Superior temporal gyrus (tissue), 1 donor: ENCODE results near the gene MIER1.
A peak's percentile ranks its signal among the peaks of the same experiment; 100 is the strongest.
"Not testable (repeated sequence)": the region's sequence is repeated elsewhere in the genome, so short reads cannot be mapped to it uniquely, and the experiment has no call there.

Source experiments
- DNase-seq: peaks from one replicate; pipeline ENCODE4 v3.0.0-alpha.2; 2016; ENCODE audit errors: extremely low spot score

The MIER1 gene

DNA sequence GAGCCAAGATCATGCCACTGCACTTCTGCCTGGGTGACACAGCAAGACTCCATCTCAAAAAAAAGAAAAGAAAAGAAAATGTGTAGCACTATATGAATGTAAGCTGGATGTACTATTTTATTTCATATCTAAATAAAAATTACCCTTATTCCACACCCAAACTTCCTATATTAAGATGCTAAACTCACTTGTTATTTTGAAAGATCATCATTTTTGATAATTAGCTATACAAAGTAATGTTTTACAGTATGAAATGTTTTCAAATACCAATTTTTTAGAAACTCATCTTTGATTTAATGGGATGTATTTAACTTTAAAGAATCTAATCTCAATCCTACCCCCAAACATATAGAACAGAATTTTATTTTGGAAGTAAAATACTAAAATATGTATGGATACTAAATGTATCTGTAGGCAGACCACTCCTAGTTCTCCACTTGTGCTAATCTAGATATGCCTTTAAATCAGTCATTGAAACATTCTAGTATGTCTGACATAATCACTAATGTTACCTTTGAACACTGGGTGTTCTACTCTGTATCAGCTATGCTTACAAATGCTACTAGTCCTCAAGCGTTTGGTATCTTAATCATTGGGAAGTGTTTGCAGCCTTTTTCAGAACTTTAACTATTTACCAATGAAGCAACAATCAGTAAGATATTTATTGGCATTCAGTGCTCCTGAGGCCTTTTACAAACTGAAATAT lies 12.9 kb downstream of the MIER1 start:
- no peak for DNase-seq

DNA sequence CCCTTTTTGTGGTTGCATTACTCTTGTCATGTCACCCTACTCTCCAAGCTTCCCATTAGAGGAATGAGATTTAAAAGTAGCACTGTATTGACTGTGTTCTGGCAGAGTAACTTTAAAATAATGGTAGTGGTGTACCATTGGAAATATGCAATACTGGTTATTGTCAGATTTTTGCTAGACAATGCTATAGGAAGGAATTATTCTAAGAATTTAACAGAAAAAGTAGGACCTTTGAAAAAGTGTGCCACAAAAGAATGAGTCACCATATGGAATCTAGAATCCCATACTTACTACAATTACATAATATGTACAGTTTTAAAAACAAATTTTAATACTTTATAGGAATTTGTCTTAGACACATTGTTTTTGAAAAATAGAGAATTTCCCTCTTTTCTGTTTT lies 13.8 kb downstream of the MIER1 start:
- no peak for DNase-seq

DNA sequence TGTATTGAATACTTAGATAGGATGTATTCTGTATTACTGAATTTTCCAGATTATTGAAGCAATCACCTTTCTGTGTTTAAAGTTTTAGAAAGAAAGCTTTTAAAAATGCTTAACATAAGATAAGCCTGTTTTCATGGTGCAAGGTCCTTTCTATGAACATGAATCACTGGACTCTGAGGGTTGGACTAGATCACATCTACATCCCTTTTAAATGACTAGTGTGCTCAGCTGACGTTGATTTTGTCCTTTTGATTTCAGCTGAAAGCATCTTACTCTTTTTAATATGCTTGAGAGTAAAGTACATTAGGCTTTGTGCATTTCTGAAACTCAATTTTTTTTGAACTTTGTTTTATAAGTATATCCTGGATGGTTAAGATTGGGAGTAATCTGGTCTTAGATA lies 16.2 kb downstream of the MIER1 start:
- DNase-seq: no peak

DNA sequence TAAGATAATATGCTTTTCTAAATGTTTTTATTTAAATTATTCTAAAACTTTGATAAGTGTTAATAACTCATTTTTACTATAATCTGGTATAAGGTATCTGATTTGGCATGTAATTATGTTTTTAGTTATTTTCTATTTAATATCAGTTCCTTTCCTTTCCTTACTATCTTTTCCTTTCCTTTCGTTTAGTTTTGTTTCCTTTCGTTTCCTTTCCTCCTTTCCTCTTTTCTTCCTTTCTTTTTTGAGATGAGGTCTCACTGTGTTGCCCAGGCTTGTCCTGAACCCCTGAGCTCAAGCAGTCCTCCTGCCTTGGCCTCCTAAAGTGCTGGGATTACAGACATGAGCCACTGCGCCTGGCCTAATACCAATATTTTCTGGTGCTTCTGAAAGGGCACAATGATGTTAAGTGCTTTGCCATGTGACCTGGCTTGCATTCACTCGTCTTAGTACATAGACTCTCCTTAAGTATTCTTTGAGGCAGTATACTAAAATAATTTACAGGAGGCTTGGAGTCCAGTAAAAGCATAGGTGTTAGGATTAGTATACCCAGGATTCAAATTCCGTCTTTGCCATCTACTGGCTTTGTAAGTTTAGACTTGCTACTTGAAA lies 18.7 kb downstream of the MIER1 start:
- DNase-seq: no peak

GRCh38 chr1:66944330-66945274 lies 19.8 kb downstream of the MIER1 start:
- DNase-seq: no peak

GRCh38 chr1:66945316-66945715 lies 20.5 kb downstream of the MIER1 start:
- DNase-seq: no peak

DNA sequence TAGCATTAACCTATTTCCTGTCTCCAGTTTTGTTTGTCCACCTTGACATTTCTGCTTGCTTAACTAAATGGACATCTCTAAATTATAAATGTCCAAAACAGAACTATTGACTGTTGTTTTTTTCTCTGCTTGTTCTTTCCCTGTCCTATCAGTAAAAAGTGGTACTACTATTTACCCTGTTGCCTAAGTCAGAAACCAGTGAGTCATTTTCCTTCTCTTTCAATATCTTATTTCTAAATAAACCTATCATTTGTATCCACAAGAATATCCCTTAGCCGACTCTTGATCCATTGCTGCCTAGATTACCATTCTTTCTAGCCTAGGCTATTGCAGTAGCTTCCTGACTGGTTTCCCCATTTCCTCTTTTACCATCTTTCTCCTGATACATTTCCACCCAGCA lies 22.5 kb downstream of the MIER1 start:
- DNase-seq: no peak

GRCh38 chr1:66951513-66951912 lies 26.7 kb downstream of the MIER1 start:
- no peak for DNase-seq

GRCh38 chr1:66954208-66954607 lies 29.4 kb downstream of the MIER1 start:
- no peak for DNase-seq

- DNase-seq: no peak
These were observed 33.1 kb downstream of the MIER1 start for GRCh38 chr1:66957938-66958337.

DNA sequence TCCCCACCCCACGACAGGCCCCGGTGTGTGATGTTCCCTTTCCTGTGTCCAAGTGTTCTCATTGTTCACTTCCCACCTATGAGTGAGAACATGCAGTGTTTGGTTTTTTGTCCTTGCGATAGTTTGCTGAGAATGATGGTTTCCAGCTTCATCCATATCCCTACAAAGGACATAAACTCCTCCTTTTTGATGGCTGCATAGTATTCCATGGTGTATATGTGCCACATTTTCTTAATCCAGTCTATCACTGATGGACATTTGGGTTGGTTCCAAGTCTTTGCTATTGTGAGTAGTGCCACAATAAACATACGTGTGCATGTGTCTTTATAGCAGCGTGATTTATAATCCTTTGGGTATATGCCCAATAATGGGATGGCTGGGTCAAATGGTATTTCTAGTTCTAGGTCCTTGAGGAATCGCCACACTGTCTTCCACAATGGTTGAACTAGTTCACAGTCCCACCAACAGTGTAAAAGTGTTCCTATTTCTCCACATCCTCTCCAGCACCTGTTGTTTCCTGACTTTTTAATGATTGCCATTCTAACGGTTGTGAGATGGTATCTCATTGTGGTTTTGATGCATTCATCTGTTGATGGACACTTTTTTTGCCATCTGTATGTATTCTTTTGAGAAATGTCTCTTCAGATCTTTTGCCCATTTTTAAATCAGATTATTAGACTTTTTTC lies 41.5 kb downstream of the MIER1 start:
- DNase-seq: not testable (repeated sequence)

DNA sequence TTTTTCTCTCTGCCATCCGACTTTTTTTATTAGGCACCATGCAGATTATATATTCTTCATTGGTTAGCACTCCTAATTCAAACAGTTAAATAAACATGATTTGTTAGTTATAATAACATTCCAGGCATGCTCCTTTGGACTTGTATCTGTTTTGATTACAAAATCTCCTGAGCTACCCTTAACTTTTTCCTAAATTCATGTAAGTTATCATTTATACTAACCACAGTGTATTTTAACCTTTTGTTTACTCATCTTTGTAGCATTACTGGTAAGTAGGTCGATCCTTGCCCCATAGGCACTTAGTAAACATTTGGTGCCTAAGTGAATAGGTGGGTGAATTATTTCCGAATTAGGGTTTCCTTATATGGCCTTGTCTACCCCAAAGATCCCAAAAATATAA lies 43.8 kb downstream of the MIER1 start:
- DNase-seq: no peak

GRCh38 chr1:66978201-66978600 lies 53.4 kb downstream of the MIER1 start:
- no peak for DNase-seq

- not testable (repeated sequence) for DNase-seq
These were observed 54.8 kb downstream of the MIER1 start for GRCh38 chr1:66979621-66980020.

DNA sequence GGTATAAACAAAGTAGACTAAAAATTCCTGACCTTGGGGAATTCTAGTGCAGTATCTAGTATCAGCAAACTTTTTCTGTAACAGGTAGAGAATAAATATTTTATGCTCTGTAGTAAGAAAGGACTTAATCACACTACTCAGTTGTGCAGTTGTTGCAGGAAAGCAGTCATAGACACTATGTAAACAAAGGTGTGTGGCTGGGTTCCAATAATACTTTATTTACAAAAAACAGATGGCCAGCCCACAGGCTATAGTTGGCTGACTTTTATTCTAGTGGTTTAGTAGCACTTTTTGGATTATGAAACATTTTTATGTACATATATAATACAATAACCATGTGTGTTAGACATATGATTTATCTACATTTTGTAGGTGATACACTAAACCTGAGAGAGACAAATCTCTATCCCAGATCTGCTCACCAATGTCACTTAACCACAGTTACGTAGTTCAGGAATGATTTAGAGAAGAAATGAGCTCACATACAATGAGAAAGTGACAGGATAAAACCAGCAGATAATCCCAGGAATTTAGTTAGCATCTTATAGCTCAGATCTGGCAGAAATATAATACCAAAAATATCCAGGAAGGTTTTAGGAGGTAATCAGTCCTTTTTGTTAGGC lies 56.1 kb downstream of the MIER1 start:
- no peak for DNase-seq

GRCh38 chr1:66981679-66982078 lies 56.9 kb downstream of the MIER1 start:
- peak; percentile 87 for DNase-seq

GRCh38 chr1:66982561-66983260 lies 57.9 kb downstream of the MIER1 start:
- no peak for DNase-seq

GRCh38 chr1:66984491-66984890 lies 59.7 kb downstream of the MIER1 start:
- no peak for DNase-seq

DNA sequence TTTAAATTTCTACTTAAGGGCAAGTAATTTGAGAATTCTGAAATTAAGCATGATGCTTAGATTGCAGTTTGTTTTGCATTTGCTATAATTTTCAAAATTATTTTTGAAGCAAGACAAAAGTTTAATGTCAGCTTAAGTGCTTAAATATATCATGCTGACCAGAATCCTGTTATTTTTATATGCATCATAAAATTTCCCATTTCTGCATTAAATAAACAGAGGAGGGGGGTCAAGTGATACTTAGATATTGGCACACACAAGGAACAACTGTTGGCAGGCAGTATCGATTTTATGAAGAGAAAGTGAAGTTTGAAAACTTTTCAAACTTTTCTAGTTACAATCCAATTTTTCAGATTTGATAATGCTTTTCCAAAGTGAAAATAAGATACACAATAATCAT lies 61.0 kb downstream of the MIER1 start:
- DNase-seq: no peak

- DNase-seq: no peak
These were observed 68.3 kb downstream of the MIER1 start for GRCh38 chr1:66993076-66993475.
